Fibroblast of skin of right quadriceps (primary cell): ENCODE results near the gene KIF13A.
"Not testable (repeated sequence)": the region's sequence is repeated elsewhere in the genome, so short reads cannot be mapped to it uniquely, and the experiment has no call there.

Experiments used
- DNase-seq: peaks from one replicate; pipeline ENCODE4 v3.0.0-alpha.2; 2013

KIF13A gene

GRCh38 chr6:17998003-17998402, 10.6 kb upstream of the KIF13A start:
- no peak for DNase-seq

GRCh38 chr6:17995414-17995813, 8.0 kb upstream of the KIF13A start:
- DNase-seq, result no peak

DNA sequence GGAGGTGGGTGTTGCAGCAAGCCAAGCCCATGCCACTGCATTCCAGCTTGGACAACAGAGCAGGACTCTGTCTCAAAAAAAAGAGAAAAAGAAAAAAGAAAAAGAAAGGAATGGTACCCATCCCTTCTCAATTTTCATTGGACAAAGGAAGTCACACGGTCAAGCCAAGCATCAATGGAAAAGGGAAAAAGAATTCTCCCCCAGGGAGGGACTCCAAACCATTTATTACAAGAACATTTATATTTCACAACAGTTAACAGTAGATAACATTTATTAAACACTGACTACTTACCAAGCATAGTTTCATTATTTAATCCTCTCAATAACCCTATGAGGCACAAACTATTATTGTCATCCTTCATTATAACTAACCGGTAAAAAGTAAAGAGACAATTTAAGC, 6.6 kb upstream of the KIF13A start:
- DNase-seq, result peak; percentile 28

DNA sequence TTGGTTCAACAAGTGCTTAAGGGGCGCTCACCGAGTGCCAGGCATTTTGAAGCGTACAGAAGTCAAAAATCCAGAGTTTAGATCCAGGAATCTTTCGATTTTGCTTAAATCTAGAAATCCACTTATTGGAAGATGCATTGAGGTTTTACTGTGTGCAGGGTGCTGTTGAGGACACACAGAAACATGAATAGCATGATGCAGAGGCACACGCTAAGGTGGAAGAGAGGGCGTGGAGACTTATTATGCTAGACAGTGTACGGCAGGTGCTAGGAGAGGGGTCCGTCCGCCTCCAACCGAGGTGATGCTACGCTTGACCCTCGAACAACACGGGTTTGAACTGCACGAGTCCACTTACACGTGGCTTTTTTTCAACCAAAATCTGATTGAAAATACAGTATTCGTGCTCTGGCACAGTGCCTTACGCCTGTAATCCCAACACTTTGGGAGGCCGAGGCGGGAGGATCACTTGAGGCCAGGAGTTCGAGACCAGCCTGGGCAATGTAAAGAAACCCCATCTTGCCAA, 1.0 kb upstream of the KIF13A start:
- DNase-seq, result no peak

- DNase-seq, result peak; percentile 63
Measured at GRCh38 chr6:17987697-17988421, 424 bp upstream of the KIF13A start.

DNA sequence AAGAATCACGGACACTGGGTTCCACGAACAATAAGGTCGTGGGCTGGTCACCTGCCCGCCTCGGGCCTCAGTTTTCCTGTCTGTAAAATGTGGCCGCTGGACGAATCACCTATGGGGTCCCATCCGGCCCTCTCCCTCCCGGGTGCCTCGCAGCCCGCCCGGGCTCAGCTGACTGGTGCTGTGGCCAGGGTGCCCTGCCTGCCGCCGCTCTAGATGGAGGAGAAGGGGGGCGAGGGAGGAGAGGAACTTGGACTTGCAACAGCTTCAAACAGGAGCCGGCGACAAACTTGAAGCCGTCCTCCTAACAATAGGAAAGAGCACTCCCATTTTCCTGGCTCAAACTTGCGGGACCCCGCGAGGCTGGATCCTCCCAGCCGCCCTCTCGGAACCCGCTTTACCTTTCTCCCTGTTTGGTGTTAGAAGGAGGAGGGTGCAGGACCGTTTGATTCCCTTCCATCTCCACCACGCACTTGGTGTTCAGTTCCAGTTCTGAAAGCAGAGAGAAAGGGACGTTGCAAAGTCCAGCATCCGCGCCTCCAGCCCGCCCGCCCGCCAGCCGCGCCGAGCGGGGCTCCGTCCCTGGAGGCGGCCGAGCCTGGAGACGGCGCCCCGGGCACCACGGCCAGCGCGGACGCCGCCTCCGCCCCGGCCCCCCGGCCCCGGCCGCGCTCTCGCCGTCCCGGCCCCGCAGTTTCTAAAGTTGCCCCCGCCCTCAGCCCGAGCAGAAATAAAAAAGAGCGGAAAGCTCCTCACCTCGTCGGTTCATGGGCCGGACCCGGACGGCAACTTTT, 584 bp downstream of the KIF13A start:
- peak; percentile 42 for DNase-seq

DNA sequence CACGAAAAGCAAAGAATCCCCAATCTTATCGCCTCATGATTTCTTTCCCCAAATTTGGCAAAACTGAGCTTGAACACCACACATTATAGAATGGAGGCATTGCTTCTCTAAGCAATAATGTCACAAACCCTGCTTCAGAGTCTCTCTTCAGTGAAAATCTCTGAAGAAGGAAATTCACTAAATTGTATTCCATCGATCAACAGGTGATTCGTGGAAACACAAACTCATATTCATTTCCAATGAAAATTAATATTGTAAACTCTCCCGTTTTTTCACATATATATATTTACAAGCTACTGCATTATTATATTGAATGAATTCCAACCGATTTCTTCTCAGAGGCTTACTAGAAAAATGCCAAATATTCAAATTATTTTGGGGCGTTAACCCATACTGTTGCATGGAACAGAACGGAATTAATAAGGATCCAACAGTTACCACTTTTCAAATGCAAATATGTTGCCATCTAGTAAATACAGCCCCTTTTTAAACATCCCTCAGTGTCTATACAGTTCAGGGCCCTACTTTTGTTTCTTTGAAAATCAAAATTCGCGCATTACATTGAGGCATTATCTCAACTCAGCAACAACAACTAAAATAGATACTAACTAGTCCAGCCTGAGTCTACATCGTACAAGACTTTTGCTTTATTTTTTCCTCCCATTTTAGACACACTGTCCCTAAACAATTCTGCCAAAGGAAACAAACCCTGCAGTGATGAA, 1.3 kb downstream of the KIF13A start:
- DNase-seq, result no peak

DNA sequence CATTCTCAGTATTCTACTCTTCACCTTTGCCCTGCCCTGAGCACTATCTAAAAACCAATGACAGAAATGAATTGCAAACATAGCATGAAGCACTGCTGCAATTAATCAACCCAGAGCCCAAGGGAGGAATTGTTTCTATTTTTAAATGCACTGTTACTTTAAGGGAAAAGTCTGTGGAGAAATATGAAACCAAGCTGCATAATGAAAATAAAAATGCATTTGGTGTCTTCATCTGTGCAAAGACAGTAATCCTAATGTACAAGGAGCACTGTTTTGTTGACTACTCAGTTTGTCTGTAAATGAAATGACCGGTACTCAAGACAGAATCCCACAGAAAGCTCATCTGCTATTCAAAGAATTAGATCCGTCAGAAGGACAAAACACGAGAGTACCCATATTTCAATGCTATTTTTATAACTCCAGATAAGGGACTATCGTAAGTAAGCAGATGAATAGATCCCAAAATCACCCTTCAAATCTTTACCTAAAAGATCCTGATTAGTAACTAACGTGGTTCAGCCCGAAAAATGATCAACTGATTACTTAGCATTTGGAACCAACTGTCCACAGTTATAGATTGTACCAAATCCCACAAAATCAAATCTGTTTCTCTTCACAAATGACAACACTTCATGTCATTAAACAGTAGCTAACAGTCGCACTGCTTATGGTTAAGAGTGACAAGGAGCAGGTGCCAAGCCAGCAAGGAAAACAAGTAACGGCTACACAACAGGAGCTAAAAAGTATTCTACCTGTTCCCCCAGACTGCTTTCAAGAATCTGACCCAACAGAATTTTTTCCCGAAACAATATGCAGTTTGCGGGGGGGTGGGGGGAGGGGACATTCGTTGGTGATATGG, 2.4 kb downstream of the KIF13A start:
- peak; percentile 29 for DNase-seq

GRCh38 chr6:17984399-17984798, 3.0 kb downstream of the KIF13A start:
- no peak for DNase-seq

DNA sequence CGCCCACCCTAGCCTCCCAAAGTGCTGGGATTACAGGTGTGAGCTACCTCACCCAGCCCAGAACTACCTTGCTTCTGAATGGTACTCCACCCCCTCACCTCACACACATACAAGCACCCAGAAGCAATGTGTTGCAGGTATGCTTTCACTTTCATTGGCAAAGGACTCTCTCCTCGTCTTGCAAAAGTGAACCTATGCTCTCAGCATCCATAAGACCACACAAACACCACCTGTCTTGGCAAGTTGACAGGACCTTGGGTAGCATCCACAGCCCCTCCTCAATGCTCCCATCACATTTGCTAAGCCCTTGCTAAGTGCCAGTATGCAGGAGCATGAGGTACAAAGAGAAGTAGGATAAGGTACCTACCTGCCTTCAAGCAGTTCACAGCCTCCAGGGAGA, 3.7 kb downstream of the KIF13A start:
- no peak for DNase-seq

DNA sequence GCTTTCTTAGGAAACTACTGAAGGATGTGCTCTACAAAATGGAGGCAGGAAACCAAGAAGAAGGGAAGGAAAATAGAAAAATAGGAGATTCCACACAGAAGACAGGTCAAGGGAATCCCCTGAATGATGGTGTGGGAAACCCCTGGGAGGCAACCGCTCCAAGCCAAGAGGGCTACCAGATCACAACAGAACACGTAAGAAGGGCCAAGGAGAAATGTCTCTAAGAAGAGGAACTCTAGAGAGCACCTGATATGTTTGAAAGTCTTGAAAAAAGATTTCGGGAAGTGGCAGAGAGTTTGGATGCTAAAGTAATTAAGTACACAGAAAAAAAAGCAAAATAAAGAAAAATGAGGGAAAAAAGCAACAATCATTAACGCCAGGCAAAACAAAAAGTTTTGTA, 7.1 kb downstream of the KIF13A start:
- DNase-seq, result no peak

GRCh38 chr6:17979479-17979878, 8.0 kb downstream of the KIF13A start:
- no peak for DNase-seq

DNA sequence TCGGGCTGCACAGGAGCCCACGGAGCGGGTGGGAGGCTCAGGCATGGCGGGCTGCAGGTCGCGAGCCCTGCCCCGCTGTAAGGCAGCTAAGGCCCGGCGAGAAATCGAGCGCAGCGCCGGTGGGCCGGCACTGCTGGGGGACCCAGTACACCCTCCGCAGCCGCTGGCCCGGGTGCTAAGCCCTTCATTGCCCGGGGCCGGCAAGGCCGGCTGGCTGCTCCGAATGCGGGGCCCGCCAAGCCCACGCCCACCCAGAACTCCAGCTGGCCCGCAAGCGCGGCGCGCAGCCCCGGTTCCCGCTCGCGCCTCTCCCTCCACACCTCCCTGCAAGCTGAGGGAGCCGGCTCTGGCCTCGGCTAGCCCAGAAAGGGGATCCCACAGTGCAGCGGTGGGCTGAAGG, 11.2 kb downstream of the KIF13A start:
- not testable (repeated sequence) for DNase-seq

- no peak for DNase-seq
Measured at GRCh38 chr6:17974570-17975368, 12.7 kb downstream of the KIF13A start.

- no peak for DNase-seq
Measured at GRCh38 chr6:17972978-17973622, 14.3 kb downstream of the KIF13A start.

DNA sequence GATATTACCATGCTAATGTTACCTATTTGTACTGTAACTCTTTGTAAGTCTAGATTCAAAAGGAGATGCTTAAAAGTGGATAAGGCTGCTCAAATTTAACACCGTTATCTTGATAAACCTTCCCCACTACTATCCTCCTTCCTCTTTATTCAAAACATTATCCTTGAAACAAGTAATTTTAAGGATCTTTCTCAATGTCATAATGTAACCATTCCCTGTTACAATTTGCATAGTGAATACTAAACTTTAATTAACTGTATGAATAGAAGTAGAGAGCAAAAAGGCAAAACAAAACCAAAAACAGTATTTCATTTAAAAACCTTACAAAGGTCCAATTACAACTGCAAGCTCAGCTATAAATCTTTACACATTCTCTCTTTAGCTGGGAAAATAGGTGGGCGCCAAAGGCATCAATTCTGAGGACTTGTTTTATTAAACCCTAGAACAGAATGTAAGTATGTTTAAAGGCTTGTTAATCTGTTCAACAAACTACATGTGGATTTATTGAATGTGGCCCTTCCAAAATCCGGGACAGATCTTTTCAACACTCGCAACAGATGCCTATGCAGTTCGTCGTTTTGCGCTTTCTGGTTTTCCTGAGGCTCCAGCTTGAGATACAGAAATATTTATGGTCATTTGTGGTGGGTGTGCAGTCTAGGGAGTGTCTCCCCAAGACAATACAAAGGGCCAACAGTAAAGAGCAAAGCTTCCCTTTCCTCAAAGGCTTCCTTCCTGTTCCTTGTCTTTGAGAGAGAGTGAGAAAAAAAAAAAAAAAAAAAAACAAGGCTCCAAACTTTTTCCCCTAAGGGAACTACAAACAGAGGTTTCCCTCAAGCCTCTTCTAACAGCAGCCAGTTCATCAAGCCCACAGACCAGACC, 15.1 kb downstream of the KIF13A start:
- DNase-seq, result no peak

GRCh38 chr6:17971128-17972073, 16.0 kb downstream of the KIF13A start:
- DNase-seq, result peak; percentile 71

DNA sequence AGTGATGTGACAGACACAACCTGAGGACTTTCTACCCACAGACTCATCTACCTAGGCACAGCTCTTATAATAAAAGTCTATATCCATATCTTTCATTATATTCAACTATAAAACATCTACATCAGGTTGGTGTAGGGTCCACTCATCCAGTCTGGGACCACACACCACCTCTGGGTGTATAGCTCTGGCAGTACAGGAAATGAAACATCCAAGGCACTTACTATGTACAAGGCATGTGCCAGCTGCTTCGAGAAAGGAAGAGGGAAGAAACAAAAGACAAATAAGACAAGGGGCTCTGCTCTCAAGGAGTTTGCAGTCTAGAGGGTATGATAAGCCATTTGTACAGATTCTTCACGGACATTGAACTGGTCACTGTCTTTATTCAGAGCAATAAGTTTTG, 18.6 kb downstream of the KIF13A start:
- DNase-seq, result no peak
